BLaER1 treated with 17β-estradiol and CSF1 and Interleukin-3, amounts not matched to agents 10 nM and 100 nM (cell line): ENCODE results near the gene RASL12.
A peak's percentile ranks its signal among the peaks of the same experiment; 100 is the strongest.
"Not testable (repeated sequence)": the region's sequence is repeated elsewhere in the genome, so short reads cannot be mapped to it uniquely, and the experiment has no call there.

Experiments
- H3K27ac ChIP-seq, 11 experiments: shearing (Covaris generic); formaldehyde crosslinking; 2 replicates each; pipeline ENCODE4 v1.8.1; 2022
- H3K27me3 ChIP-seq, 11 experiments: shearing (Covaris generic); formaldehyde crosslinking; 2 replicates each; pipeline ENCODE4 v1.8.1; 2022
- H3K36me3 ChIP-seq, 11 experiments: shearing (Covaris generic); formaldehyde crosslinking; 2 replicates each; pipeline ENCODE4 v1.8.1; 2022
- H3K4me1 ChIP-seq, 10 experiments: shearing (Covaris generic); formaldehyde crosslinking; 2 replicates each; pipeline ENCODE4 v1.8.1; 2022
- H3K4me2 ChIP-seq, 11 experiments: shearing (Covaris generic); formaldehyde crosslinking; 2 replicates each; pipeline ENCODE4 v1.8.1; 2022
- H3K4me3 ChIP-seq, 10 experiments: shearing (Covaris generic); formaldehyde crosslinking; 2 replicates each; pipeline ENCODE4 v1.8.1; 2022
- H3K9ac ChIP-seq, 11 experiments: shearing (Covaris generic); formaldehyde crosslinking; 2 replicates each; pipeline ENCODE4 v1.8.1; 2022
- H3K9me3 ChIP-seq, 11 experiments: shearing (Covaris generic); formaldehyde crosslinking; replicated peaks in 1 of 11; 2 replicates each; pipeline ENCODE4 v1.8.1; 2022
- H4K20me1 ChIP-seq, 11 experiments: shearing (Covaris generic); formaldehyde crosslinking; 2 replicates each; pipeline ENCODE4 v1.8.1; 2022
- Cebpa-rat ChIP-seq, 11 experiments: shearing (Covaris generic); IDR thresholded peaks; 2 replicates each; pipeline ENCODE4 v1.8.1; 2022

Gene RASL12

GRCh38 chr15:65101411-65101890, 33.7 kb upstream of the RASL12 start:
- Histone ChIP-seq H3K9ac (peak overlapping the region in 2 of 11 experiments; percentile 23 to 36; a peak in 2 of 22 replicates), H3K36me3 (peaks cover 58 to 94% (median 70%) of the 10 kb centered on the region in 11 experiments), H3K4me2 (peak overlapping the region in 5 of 11 experiments; percentile 29 to 66 (median 61); a peak in 10 of 22 replicates), H3K4me3 (no peak overlapping the region), H3K9me3 (no peaks in the 10 kb centered on the region), H3K27ac (peak overlapping the region in 2 of 11 experiments; percentile 11 to 24; a peak in 1 of 22 replicates), H3K27me3 (no peaks in the 10 kb centered on the region; a peak in 1 of 22 replicates), H3K4me1 (peaks cover 0 to 18% (median 8%) of the 10 kb centered on the region in 10 experiments; a peak in 12 of 20 replicates), H4K20me1 (peaks cover 0 to 30% (median 0%) of the 10 kb centered on the region in 11 experiments; a peak in 4 of 22 replicates)
- TF ChIP-seq Cebpa-rat (IDR thresholded peaks at IDR 0.05) = no peak

- Histone ChIP-seq H3K27me3 (no peaks in the 10 kb centered on the region; a peak in 1 of 22 replicates), H3K4me2 (0 out of 22 replicates have a peak overlapping the region, but pooled peaks of 1 of the 11 experiments have one; percentile 48), H3K36me3 (peaks cover 50 to 88% (median 63%) of the 10 kb centered on the region in 11 experiments), H3K9me3 (no peaks in the 10 kb centered on the region), H3K4me1 (peaks cover 0 to 18% (median 8%) of the 10 kb centered on the region in 10 experiments; a peak in 12 of 20 replicates), H3K4me3 (no peak overlapping the region), H3K27ac (0 out of 22 replicates have a peak overlapping the region, but pooled peaks of 1 of the 11 experiments have one; percentile 9), H4K20me1 (peaks cover 0 to 40% (median 0%) of the 10 kb centered on the region in 11 experiments; a peak in 4 of 22 replicates), H3K9ac (no peak overlapping the region)
- TF ChIP-seq Cebpa-rat (IDR thresholded peaks at IDR 0.05) = no peak
These were observed 32.7 kb upstream of the RASL12 start for GRCh38 chr15:65100442-65100841.

- not testable (repeated sequence) for H3K4me3 ChIP-seq
These were observed 32.0 kb upstream of the RASL12 start for GRCh38 chr15:65099801-65100200.

GRCh38 chr15:65099336-65099735, 31.5 kb upstream of the RASL12 start:
- no peak overlapping the region for H3K4me3 ChIP-seq
- H3K4me2 ChIP-seq = no peak overlapping the region
- H3K27me3 ChIP-seq = no peaks in the 10 kb centered on the region; a peak in 1 of 22 replicates
- no peak overlapping the region for H3K9ac ChIP-seq
- no peak overlapping the region for H3K27ac ChIP-seq
- peaks cover 0 to 18% (median 8%) of the 10 kb centered on the region in 10 experiments; a peak in 12 of 20 replicates for H3K4me1 ChIP-seq
- H3K9me3 ChIP-seq = no peaks in the 10 kb centered on the region
- peaks cover 41 to 77% (median 52%) of the 10 kb centered on the region in 11 experiments for H3K36me3 ChIP-seq
- no peak for TF ChIP-seq Cebpa-rat (IDR thresholded peaks at IDR 0.05)
- peaks cover 0 to 48% (median 0%) of the 10 kb centered on the region in 11 experiments; a peak in 4 of 22 replicates for H4K20me1 ChIP-seq

More at GRCh38 chr15:65099801-65100200, 32.0 kb upstream of the RASL12 start:
- H3K9ac ChIP-seq, H3K27me3 ChIP-seq, H3K4me2 ChIP-seq, H3K9me3 ChIP-seq, H3K27ac ChIP-seq: not testable (repeated sequence)
- H3K36me3 ChIP-seq = peaks cover 44 to 82% (median 56%) of the 10 kb centered on the region in 11 experiments
- H4K20me1 ChIP-seq = peaks cover 0 to 43% (median 0%) of the 10 kb centered on the region in 11 experiments; a peak in 4 of 22 replicates
- peaks cover 0 to 18% (median 8%) of the 10 kb centered on the region in 10 experiments; a peak in 12 of 20 replicates for H3K4me1 ChIP-seq

GRCh38 chr15:65097651-65098263, 30.0 kb upstream of the RASL12 start:
- no peak overlapping the region for H3K4me2 ChIP-seq
- H3K9me3 ChIP-seq = no peaks in the 10 kb centered on the region
- H3K9ac ChIP-seq = no peak overlapping the region
- peaks cover 0 to 48% (median 0%) of the 10 kb centered on the region in 11 experiments; a peak in 4 of 22 replicates for H4K20me1 ChIP-seq
- H3K27me3 ChIP-seq = no peaks in the 10 kb centered on the region; a peak in 1 of 22 replicates
- H3K27ac ChIP-seq = no peak overlapping the region
- H3K4me1 ChIP-seq = peaks cover 0 to 18% (median 8%) of the 10 kb centered on the region in 10 experiments; a peak in 12 of 20 replicates
- H3K36me3 ChIP-seq = peaks cover 37 to 72% (median 49%) of the 10 kb centered on the region in 11 experiments
- TF ChIP-seq Cebpa-rat (IDR thresholded peaks at IDR 0.05) = no peak
- H3K4me3 ChIP-seq = no peak overlapping the region

- Histone ChIP-seq H3K9ac (no peak overlapping the region), H3K4me2 (no peak overlapping the region), H3K4me3 (no peak overlapping the region), H4K20me1 (peaks cover 0 to 47% (median 0%) of the 10 kb centered on the region in 11 experiments; a peak in 4 of 22 replicates), H3K36me3 (peaks cover 32 to 68% (median 44%) of the 10 kb centered on the region in 11 experiments), H3K27me3 (no peaks in the 10 kb centered on the region; a peak in 1 of 22 replicates), H3K9me3 (no peaks in the 10 kb centered on the region), H3K27ac (no peak overlapping the region), H3K4me1 (peaks cover 0 to 13% (median 7%) of the 10 kb centered on the region in 10 experiments; a peak in 12 of 20 replicates)
- TF ChIP-seq Cebpa-rat (IDR thresholded peaks at IDR 0.05) = no peak
These were observed 28.9 kb upstream of the RASL12 start for GRCh38 chr15:65096481-65097385.

DNA sequence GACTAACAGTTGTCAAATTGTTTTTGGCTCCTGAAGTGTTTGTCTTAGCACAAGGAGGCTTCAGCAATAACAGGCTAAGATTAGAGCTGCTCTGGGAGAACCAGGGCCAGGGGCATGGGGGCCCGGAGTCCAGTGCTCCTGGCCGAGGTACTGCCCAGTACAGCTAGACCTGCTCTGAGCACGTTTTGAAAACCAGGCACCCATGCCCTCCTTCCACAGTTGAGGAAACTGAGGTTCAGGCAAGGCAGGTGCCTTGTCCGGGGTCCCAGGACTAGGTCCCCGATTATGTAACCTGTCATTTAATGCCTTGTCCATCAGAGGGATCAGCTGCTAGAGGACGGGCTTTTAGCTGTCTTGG, 27.9 kb upstream of the RASL12 start:
- Histone ChIP-seq H3K9ac (no peak overlapping the region), H3K4me2 (no peak overlapping the region), H3K4me1 (peaks cover 0 to 3% (median 0%) of the 10 kb centered on the region in 10 experiments; a peak in 5 of 20 replicates), H3K27ac (no peak overlapping the region), H3K4me3 (no peak overlapping the region), H3K9me3 (no peaks in the 10 kb centered on the region), H3K27me3 (no peaks in the 10 kb centered on the region; a peak in 1 of 22 replicates), H3K36me3 (peaks cover 32 to 58% (median 40%) of the 10 kb centered on the region in 11 experiments), H4K20me1 (peaks cover 0 to 38% (median 0%) of the 10 kb centered on the region in 11 experiments; a peak in 4 of 22 replicates)
- no peak for TF ChIP-seq Cebpa-rat (IDR thresholded peaks at IDR 0.05)

- Histone ChIP-seq H3K9ac (no peak overlapping the region), H3K36me3 (peaks cover 28 to 52% (median 35%) of the 10 kb centered on the region in 11 experiments), H3K4me2 (no peak overlapping the region), H3K4me1 (no peaks in the 10 kb centered on the region), H3K27ac (no peak overlapping the region), H4K20me1 (peaks cover 0 to 36% (median 0%) of the 10 kb centered on the region in 11 experiments; a peak in 3 of 22 replicates), H3K9me3 (no peaks in the 10 kb centered on the region), H3K27me3 (no peaks in the 10 kb centered on the region), H3K4me3 (no peak overlapping the region)
- no peak for TF ChIP-seq Cebpa-rat (IDR thresholded peaks at IDR 0.05)
These were observed 27.4 kb upstream of the RASL12 start for GRCh38 chr15:65095011-65095746.
